Measurements from ENCODE around the gene GFOD1.

The GFOD1 gene

DNA sequence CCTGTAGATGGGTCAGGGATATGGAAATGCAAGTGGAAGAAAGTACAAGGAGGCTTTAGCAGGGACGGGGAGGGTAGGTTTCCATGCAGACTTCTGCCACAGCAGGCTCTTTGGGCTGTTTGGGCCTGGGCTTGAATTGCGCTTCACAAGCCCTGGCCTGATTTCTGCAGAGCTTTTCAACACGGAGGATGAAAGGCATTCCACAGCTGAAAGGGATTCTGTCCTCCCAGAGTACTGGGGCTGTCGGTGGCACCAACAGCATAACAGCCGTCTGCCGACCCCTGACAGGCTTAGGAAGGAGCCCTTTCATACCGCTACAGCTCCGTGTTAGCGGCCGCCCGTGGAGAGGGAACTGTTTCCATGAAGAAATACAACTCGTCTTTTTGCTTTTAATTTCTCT is 136.1 kb downstream of the GFOD1 start:
- Histone ChIP-seq H3K4me2 (no peak overlapping the region), H3K27me3 (ENCODE audit: insufficient read depth, low read depth) (no peaks in the 10 kb centered on the region), H3K9ac (no peak overlapping the region), H3K4me1 (ENCODE audit: low read depth, poor library complexity, severe bottlenecking) (peaks cover 22% of the 10 kb centered on the region), H2AFZ (ENCODE audit: low read depth) (no peak overlapping the region), H3K36me3 (ENCODE audit: insufficient read depth) (no peaks in the 10 kb centered on the region), H3K79me2 (ENCODE audit: insufficient read depth, low read depth) (no peaks in the 10 kb centered on the region), H4K20me1 (ENCODE audit: insufficient read depth) (no peaks in the 10 kb centered on the region), H3K4me3 (IDR thresholded peaks at IDR 0.05; ENCODE audit: insufficient read depth, low read depth, low read length) (no peak overlapping the region), H3K27ac (no peak overlapping the region)
- no peak for TF ChIP-seq CTCF (conservative IDR thresholded peaks at IDR 0.05; ENCODE audit: low read depth, low read length)

DNA sequence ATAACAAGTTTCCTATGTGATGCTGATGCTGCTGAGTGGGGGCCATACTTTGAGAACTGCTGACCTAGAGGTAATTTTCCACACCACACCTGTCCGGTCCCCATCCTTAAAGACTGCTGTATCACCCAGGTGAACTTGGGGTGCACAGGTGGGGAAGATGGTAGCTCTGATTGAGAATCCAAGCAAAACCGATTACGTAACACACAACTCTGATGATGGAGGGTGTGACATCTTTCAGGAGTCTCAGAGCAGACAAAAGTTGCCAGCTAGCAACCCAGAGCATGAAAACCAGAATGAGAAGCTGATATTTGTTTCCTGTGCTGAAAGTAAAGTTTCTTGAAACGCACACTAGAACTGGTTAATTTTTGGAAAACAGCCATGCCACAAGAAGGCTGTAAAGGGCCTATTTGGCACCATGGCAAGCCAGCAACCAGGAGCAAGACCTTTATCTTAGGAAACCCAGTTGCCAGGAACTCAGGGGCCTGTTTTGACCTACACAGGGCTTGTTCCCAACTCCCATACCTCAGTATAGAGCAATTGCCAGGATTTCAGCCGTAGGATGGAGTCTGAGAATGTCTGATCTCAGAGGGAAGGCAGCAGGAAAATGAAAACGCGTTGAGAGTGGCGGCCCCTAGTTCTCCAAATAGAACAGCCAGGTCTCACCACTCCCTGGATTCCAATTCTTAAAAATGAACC is 137.4 kb downstream of the GFOD1 start:
- TF ChIP-seq CTCF (conservative IDR thresholded peaks at IDR 0.05; ENCODE audit: low read depth, low read length) = no peak
- Histone ChIP-seq H3K36me3 (ENCODE audit: insufficient read depth) (no peaks in the 10 kb centered on the region), H4K20me1 (ENCODE audit: insufficient read depth) (no peaks in the 10 kb centered on the region), H2AFZ (ENCODE audit: low read depth) (no peak overlapping the region), H3K4me1 (ENCODE audit: low read depth, poor library complexity, severe bottlenecking) (peaks cover 9% of the 10 kb centered on the region), H3K4me2 (no peak overlapping the region), H3K4me3 (IDR thresholded peaks at IDR 0.05; ENCODE audit: insufficient read depth, low read depth, low read length) (no peak overlapping the region), H3K27ac (no peak overlapping the region), H3K27me3 (ENCODE audit: insufficient read depth, low read depth) (no peaks in the 10 kb centered on the region), H3K79me2 (ENCODE audit: insufficient read depth, low read depth) (no peaks in the 10 kb centered on the region), H3K9ac (no peak overlapping the region)

GRCh38 chr6:13348334-13349113 is 138.9 kb downstream of the GFOD1 start:
- H3K27me3 ChIP-seq (ENCODE audit: insufficient read depth, low read depth) = no peaks in the 10 kb centered on the region
- H3K4me2 ChIP-seq = no peak overlapping the region
- H4K20me1 ChIP-seq (ENCODE audit: insufficient read depth) = no peaks in the 10 kb centered on the region
- no peaks in the 10 kb centered on the region for H3K79me2 ChIP-seq (ENCODE audit: insufficient read depth, low read depth)
- no peaks in the 10 kb centered on the region for H3K36me3 ChIP-seq (ENCODE audit: insufficient read depth)
- H2AFZ ChIP-seq (ENCODE audit: low read depth) = no peak overlapping the region
- H3K27ac ChIP-seq = no peak overlapping the region
- no peak overlapping the region for H3K4me3 ChIP-seq (IDR thresholded peaks at IDR 0.05; ENCODE audit: insufficient read depth, low read depth, low read length)
- no peak overlapping the region for H3K9ac ChIP-seq
- no peak for TF ChIP-seq CTCF (conservative IDR thresholded peaks at IDR 0.05; ENCODE audit: low read depth, low read length)
- no peaks in the 10 kb centered on the region for H3K4me1 ChIP-seq (ENCODE audit: low read depth, poor library complexity, severe bottlenecking)

DNA sequence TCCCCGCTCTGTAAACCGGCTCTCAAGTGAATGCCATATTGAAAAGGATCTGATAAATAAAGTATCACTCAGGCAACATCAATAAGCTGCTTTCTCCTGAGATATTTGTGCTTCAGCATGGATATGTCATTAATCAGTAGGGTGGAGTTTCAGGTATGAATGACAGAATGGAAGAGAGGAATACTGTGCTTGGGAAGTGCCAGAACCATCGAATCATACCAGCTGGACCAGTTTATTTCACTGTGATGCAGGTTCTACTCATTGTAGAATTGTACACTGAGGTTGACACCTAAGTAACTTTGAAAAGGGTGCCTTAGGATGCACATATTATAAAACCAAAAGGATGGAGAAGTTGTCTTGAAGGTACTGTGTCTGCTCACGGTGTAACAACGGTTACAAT is 141.2 kb downstream of the GFOD1 start:
- no peak overlapping the region for H2AFZ ChIP-seq (ENCODE audit: low read depth)

More for the DNA sequence above, 141.2 kb downstream of the GFOD1 start:
- Histone ChIP-seq H3K27me3 (ENCODE audit: insufficient read depth, low read depth) (no peaks in the 10 kb centered on the region), H3K4me3 (IDR thresholded peaks at IDR 0.05; ENCODE audit: insufficient read depth, low read depth, low read length) (no peak overlapping the region), H3K9ac (no peak overlapping the region), H3K27ac (no peak overlapping the region), H3K36me3 (ENCODE audit: insufficient read depth) (no peaks in the 10 kb centered on the region), H3K79me2 (ENCODE audit: insufficient read depth, low read depth) (no peaks in the 10 kb centered on the region), H3K4me2 (no peak overlapping the region), H3K4me1 (ENCODE audit: low read depth, poor library complexity, severe bottlenecking) (no peaks in the 10 kb centered on the region), H4K20me1 (ENCODE audit: insufficient read depth) (no peaks in the 10 kb centered on the region)
- no peak for TF ChIP-seq CTCF (conservative IDR thresholded peaks at IDR 0.05; ENCODE audit: low read depth, low read length)
